ENCODE data around the gene MRC2. TPM values are rescaled to one million over a fixed set of nuclear protein-coding genes. Genes with fewer than 3 reads are reported as not detected.
"Not testable (repeated sequence)": the region's sequence is repeated elsewhere in the genome, so short reads cannot be mapped to it uniquely, and the experiment has no call there.

The MRC2 gene
- total RNA-seq, 3 donors from 2014 or later (not counting 1 experiment from before 2014, with no cell fraction given), result 0.23 to 0.54 (median 0.50) TPM

GRCh38 chr17:62605588-62605987 is 21.9 kb upstream of the MRC2 start:
- Histone ChIP-seq H3K4me1 (ENCODE audit: control insufficient read depth, insufficient read depth, low read length) (no peaks in the 10 kb centered on the region), H3K36me3 (ENCODE audit: control insufficient read depth, insufficient read depth, low read length) (peaks cover 60% of the 10 kb centered on the region), H3K4me3 (ENCODE audit: low read length) (no peak overlapping the region), H3K9me3 (ENCODE audit: control insufficient read depth, insufficient read depth, low read length) (no peaks in the 10 kb centered on the region), H3K27ac (ENCODE audit: low read length) (no peak overlapping the region), H3K27me3 (ENCODE audit: control insufficient read depth, insufficient read depth, low read length) (no peaks in the 10 kb centered on the region)
- no peak overlapping the region for H3K27ac Mint-ChIP-seq
- intact Hi-C loops (cut with micrococcal nuclease), result no loop called here
- peaks cover 5 to 6% of the 10 kb centered on the region in 2 donors for H3K4me1 Mint-ChIP-seq
- no peaks in the 10 kb centered on the region for H3K9me3 Mint-ChIP-seq
- TF ChIP-seq, protein P1, sequence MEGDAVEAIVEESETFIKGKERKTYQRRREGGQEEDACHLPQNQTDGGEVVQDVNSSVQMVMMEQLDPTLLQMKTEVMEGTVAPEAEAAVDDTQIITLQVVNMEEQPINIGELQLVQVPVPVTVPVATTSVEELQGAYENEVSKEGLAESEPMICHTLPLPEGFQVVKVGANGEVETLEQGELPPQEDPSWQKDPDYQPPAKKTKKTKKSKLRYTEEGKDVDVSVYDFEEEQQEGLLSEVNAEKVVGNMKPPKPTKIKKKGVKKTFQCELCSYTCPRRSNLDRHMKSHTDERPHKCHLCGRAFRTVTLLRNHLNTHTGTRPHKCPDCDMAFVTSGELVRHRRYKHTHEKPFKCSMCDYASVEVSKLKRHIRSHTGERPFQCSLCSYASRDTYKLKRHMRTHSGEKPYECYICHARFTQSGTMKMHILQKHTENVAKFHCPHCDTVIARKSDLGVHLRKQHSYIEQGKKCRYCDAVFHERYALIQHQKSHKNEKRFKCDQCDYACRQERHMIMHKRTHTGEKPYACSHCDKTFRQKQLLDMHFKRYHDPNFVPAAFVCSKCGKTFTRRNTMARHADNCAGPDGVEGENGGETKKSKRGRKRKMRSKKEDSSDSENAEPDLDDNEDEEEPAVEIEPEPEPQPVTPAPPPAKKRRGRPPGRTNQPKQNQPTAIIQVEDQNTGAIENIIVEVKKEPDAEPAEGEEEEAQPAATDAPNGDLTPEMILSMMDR (IDR thresholded peaks at IDR 0.05), result no peak
- H3K36me3 Mint-ChIP-seq, result peaks cover 22% of the 10 kb centered on the region
- DNase-seq (no peak), ATAC-seq (no peak)
- WGBS (ENCODE audit: insufficient coverage), result 96% methylated on average over 7 of the region's 7 CpGs
- H3K4me3 Mint-ChIP-seq, result no peak overlapping the region
- no peaks in the 10 kb centered on the region for H3K27me3 Mint-ChIP-seq (ENCODE audit: low read depth in 2 of 2)

DNA sequence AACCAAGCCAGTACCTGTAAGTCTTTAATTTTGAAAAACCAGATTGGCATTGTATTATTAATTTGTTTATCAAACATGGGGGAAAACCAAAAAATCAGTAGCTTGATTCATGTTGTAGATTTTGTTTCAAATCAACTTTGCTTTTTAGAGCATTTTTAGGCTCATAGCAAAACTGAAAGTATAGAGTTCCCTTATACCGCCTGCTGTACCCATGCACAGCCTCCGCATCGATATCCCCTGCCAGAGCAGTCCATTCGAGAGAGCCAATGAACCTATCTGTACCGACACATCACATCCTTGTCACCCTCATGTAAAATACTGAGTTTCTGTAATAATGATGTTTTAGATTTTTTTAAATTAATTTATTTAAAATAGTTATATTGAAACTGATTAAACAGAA is 16.2 kb upstream of the MRC2 start:
- Histone ChIP-seq H3K36me3 (ENCODE audit: control insufficient read depth, insufficient read depth, low read length) (peaks cover 67% of the 10 kb centered on the region), H3K9me3 (ENCODE audit: control insufficient read depth, insufficient read depth, low read length) (no peaks in the 10 kb centered on the region), H3K4me3 (ENCODE audit: low read length) (no peak overlapping the region), H3K4me1 (ENCODE audit: control insufficient read depth, insufficient read depth, low read length) (peaks cover 9% of the 10 kb centered on the region), H3K27ac (ENCODE audit: low read length) (peak overlapping the region; percentile 56), H3K27me3 (ENCODE audit: control insufficient read depth, insufficient read depth, low read length) (no peaks in the 10 kb centered on the region)
- H3K9me3 Mint-ChIP-seq, result no peaks in the 10 kb centered on the region
- peaks cover 5 to 17% of the 10 kb centered on the region in 2 donors for H3K4me1 Mint-ChIP-seq
- 100% methylated on average over 3 of the region's 5 CpGs for WGBS (ENCODE audit: insufficient coverage)
- DNase-seq, result peak in 1 of 2 donors; percentile 26
- ATAC-seq, result peak in 1 of 3 donors; percentile 49
- no peaks in the 10 kb centered on the region for H3K27me3 Mint-ChIP-seq (ENCODE audit: low read depth in 2 of 2)
- peak overlapping the region; percentile 20 to 61 for H3K27ac Mint-ChIP-seq
- peaks cover 32% of the 10 kb centered on the region for H3K36me3 Mint-ChIP-seq
- H3K4me3 Mint-ChIP-seq, result no peak overlapping the region
- intact Hi-C loops (cut with micrococcal nuclease), result no loop called here
- TF ChIP-seq, protein P1 (IDR thresholded peaks at IDR 0.05), result no peak

GRCh38 chr17:62611728-62612127 is 15.7 kb upstream of the MRC2 start:
- WGBS (ENCODE audit: insufficient coverage), result 48% methylated on average over 8 of the region's 8 CpGs
- Histone ChIP-seq H3K27ac (ENCODE audit: low read length) (peak overlapping the region; percentile 56), H3K27me3 (ENCODE audit: control insufficient read depth, insufficient read depth, low read length) (no peaks in the 10 kb centered on the region), H3K36me3 (ENCODE audit: control insufficient read depth, insufficient read depth, low read length) (peaks cover 64% of the 10 kb centered on the region), H3K9me3 (ENCODE audit: control insufficient read depth, insufficient read depth, low read length) (no peaks in the 10 kb centered on the region), H3K4me3 (ENCODE audit: low read length) (no peak overlapping the region), H3K4me1 (ENCODE audit: control insufficient read depth, insufficient read depth, low read length) (peaks cover 9% of the 10 kb centered on the region)
- DNase-seq, result peak in 1 of 2 donors; percentile 35
- intact Hi-C loops (cut with micrococcal nuclease), result no loop called here
- H3K36me3 Mint-ChIP-seq, result peaks cover 32% of the 10 kb centered on the region
- H3K4me1 Mint-ChIP-seq, result peaks cover 5 to 17% of the 10 kb centered on the region in 2 donors
- no peaks in the 10 kb centered on the region for H3K9me3 Mint-ChIP-seq
- TF ChIP-seq, protein P1 (IDR thresholded peaks at IDR 0.05), result no peak
- peak; percentile 44 to 71 (median 71) for ATAC-seq
- no peaks in the 10 kb centered on the region for H3K27me3 Mint-ChIP-seq (ENCODE audit: low read depth in 2 of 2)
- H3K4me3 Mint-ChIP-seq, result no peak overlapping the region
- H3K27ac Mint-ChIP-seq, result peak overlapping the region; percentile 20 to 51

GRCh38 chr17:62612289-62612688 is 15.2 kb upstream of the MRC2 start:
- 95% methylated on average over 10 of the region's 12 CpGs for WGBS (ENCODE audit: insufficient coverage)
- H3K4me1 ChIP-seq (ENCODE audit: control insufficient read depth, insufficient read depth, low read length); ATAC-seq: not testable (repeated sequence)

GRCh38 chr17:62613095-62613494 is 14.4 kb upstream of the MRC2 start:
- no CpG with 5 or more reads among the region's 4 CpGs for WGBS (ENCODE audit: insufficient coverage)
- ATAC-seq; H3K4me3 ChIP-seq (ENCODE audit: low read length); H3K9me3 Mint-ChIP-seq; H3K27me3 Mint-ChIP-seq (ENCODE audit: low read depth in 2 of 2); DNase-seq; intact Hi-C loops (cut with micrococcal nuclease); H3K27ac ChIP-seq (ENCODE audit: low read length); H3K4me3 Mint-ChIP-seq; H3K27me3 ChIP-seq (ENCODE audit: control insufficient read depth, insufficient read depth, low read length); H3K27ac Mint-ChIP-seq; H3K4me1 ChIP-seq (ENCODE audit: control insufficient read depth, insufficient read depth, low read length); H3K9me3 ChIP-seq (ENCODE audit: control insufficient read depth, insufficient read depth, low read length): not testable (repeated sequence)
- H3K36me3 ChIP-seq (ENCODE audit: control insufficient read depth, insufficient read depth, low read length), result peaks cover 53% of the 10 kb centered on the region
- peaks cover 5 to 17% of the 10 kb centered on the region in 2 donors for H3K4me1 Mint-ChIP-seq
- H3K36me3 Mint-ChIP-seq, result peaks cover 25% of the 10 kb centered on the region

More at GRCh38 chr17:62612289-62612688, 15.2 kb upstream of the MRC2 start:
- H3K4me3 ChIP-seq (ENCODE audit: low read length); H3K4me3 Mint-ChIP-seq; intact Hi-C loops (cut with micrococcal nuclease); H3K27me3 ChIP-seq (ENCODE audit: control insufficient read depth, insufficient read depth, low read length); H3K27me3 Mint-ChIP-seq (ENCODE audit: low read depth in 2 of 2); DNase-seq; H3K9me3 ChIP-seq (ENCODE audit: control insufficient read depth, insufficient read depth, low read length); H3K9me3 Mint-ChIP-seq: not testable (repeated sequence)
- Histone ChIP-seq H3K27ac (ENCODE audit: low read length) (peak overlapping the region; percentile 56), H3K36me3 (ENCODE audit: control insufficient read depth, insufficient read depth, low read length) (peaks cover 61% of the 10 kb centered on the region)
- Mint-ChIP-seq H3K36me3 (peaks cover 32% of the 10 kb centered on the region), H3K27ac (peak overlapping the region; percentile 20 to 51), H3K4me1 (peaks cover 5 to 17% of the 10 kb centered on the region in 2 donors)

Measured in natural killer cell (primary cell).